Measurements from ENCODE around the gene PAQR3.

GRCh38 chr4:78899302-78899701, 39.9 kb downstream of the PAQR3 start:
- TF ChIP-seq CTCF (IDR thresholded peaks at IDR 0.05) (no peak), POLR2A (IDR thresholded peaks at IDR 0.05) (no peak)
